Cerebellar cortex (tissue), 1 donor: Measurements from ENCODE around the gene RPP38.
A peak's percentile ranks its signal among the peaks of the same experiment; 100 is the strongest.

ENCODE experiments used
- DNase-seq: peaks from one replicate; pipeline ENCODE4 v3.0.0-alpha.2; 2015; ENCODE audit warnings: low spot score

The RPP38 gene

GRCh38 chr10:15112657-15113056 is 15.5 kb downstream of the RPP38 start:
- DNase-seq, result no peak

- no peak for DNase-seq
Observed at GRCh38 chr10:15113766-15114165, 16.6 kb downstream of the RPP38 start.

- DNase-seq, result no peak
Observed at GRCh38 chr10:15116225-15116624, 19.1 kb downstream of the RPP38 start.

- DNase-seq, result no peak
Observed at GRCh38 chr10:15118615-15119014, 21.5 kb downstream of the RPP38 start.

GRCh38 chr10:15120523-15120922 is 23.4 kb downstream of the RPP38 start:
- no peak for DNase-seq

- no peak for DNase-seq
Observed at GRCh38 chr10:15121707-15122106, 24.6 kb downstream of the RPP38 start.

GRCh38 chr10:15122477-15123030 is 25.4 kb downstream of the RPP38 start:
- no peak for DNase-seq

- no peak for DNase-seq
Observed at GRCh38 chr10:15123749-15124184, 26.6 kb downstream of the RPP38 start.

GRCh38 chr10:15124190-15124589 is 27.0 kb downstream of the RPP38 start:
- no peak for DNase-seq

GRCh38 chr10:15124908-15125307 is 27.8 kb downstream of the RPP38 start:
- no peak for DNase-seq

- DNase-seq, result no peak
Observed at GRCh38 chr10:15131330-15131729, 34.2 kb downstream of the RPP38 start.

- DNase-seq, result no peak
Observed at GRCh38 chr10:15136129-15137035, 39.2 kb downstream of the RPP38 start.

- DNase-seq, result no peak
Observed at GRCh38 chr10:15137036-15137359, 39.8 kb downstream of the RPP38 start.

- no peak for DNase-seq
Observed at GRCh38 chr10:15137636-15138035, 40.5 kb downstream of the RPP38 start.

- DNase-seq, result no peak
Observed at GRCh38 chr10:15140698-15141097, 43.5 kb downstream of the RPP38 start.

GRCh38 chr10:15141136-15142054 is 44.2 kb downstream of the RPP38 start:
- DNase-seq, result peak; percentile 38

- no peak for DNase-seq
Observed at GRCh38 chr10:15144788-15145187, 47.6 kb downstream of the RPP38 start.

- no peak for DNase-seq
Observed at GRCh38 chr10:15146366-15146765, 49.2 kb downstream of the RPP38 start.

- DNase-seq, result no peak
Observed at GRCh38 chr10:15147594-15148392, 50.6 kb downstream of the RPP38 start.

- no peak for DNase-seq
Observed at GRCh38 chr10:15149042-15149771, 52.1 kb downstream of the RPP38 start.

GRCh38 chr10:15150563-15150962 is 53.4 kb downstream of the RPP38 start:
- DNase-seq, result no peak
